Ishikawa (cell line): Measurements from ENCODE around the gene CELF2.

ENCODE experiments used
- RAD21 ChIP-seq: IDR thresholded peaks from 2 replicates; pipeline ENCODE4 v1.6.1; 2012; ENCODE audit warnings: low read depth
- YY1 ChIP-seq: IDR thresholded peaks from 2 replicates; pipeline ENCODE4 v1.6.1; 2012; ENCODE audit warnings: low read depth
- TF ChIP-seq, protein P1 (sequence below): IDR thresholded peaks from 2 replicates; pipeline ENCODE4 v1.6.1; 2012

GRCh38 chr10:11018432-11018841 lies 765 bp downstream of the CELF2 start:
- TF ChIP-seq RAD21 (no peak), YY1 (no peak)
- TF ChIP-seq, protein P1, sequence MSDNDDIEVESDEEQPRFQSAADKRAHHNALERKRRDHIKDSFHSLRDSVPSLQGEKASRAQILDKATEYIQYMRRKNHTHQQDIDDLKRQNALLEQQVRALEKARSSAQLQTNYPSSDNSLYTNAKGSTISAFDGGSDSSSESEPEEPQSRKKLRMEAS = no peak
